IPS-NIHi11 (cell line): ENCODE results near the gene DNAJC8.

Source experiments
- DNase-seq: peaks from one replicate; pipeline ENCODE4 v3.0.0; 2012; ENCODE audit warnings: mixed read lengths, low spot score

The DNAJC8 gene

GRCh38 chr1:28172713-28173150 is 60.1 kb downstream of the DNAJC8 start:
- DNase-seq, result no peak

GRCh38 chr1:28171246-28171645 is 61.6 kb downstream of the DNAJC8 start:
- DNase-seq, result no peak

- DNase-seq, result no peak
These were observed 62.7 kb downstream of the DNAJC8 start for GRCh38 chr1:28170001-28170596.

GRCh38 chr1:28163496-28164161 is 69.2 kb downstream of the DNAJC8 start:
- no peak for DNase-seq

- no peak for DNase-seq
These were observed 70.7 kb downstream of the DNAJC8 start for GRCh38 chr1:28162151-28162550.

- no peak for DNase-seq
These were observed 71.1 kb downstream of the DNAJC8 start for GRCh38 chr1:28161751-28162150.

GRCh38 chr1:28160782-28161266 is 72.0 kb downstream of the DNAJC8 start:
- no peak for DNase-seq

GRCh38 chr1:28159680-28160079 is 73.1 kb downstream of the DNAJC8 start:
- no peak for DNase-seq

- no peak for DNase-seq
These were observed 73.6 kb downstream of the DNAJC8 start for GRCh38 chr1:28159243-28159642.

GRCh38 chr1:28157894-28158293 is 74.9 kb downstream of the DNAJC8 start:
- DNase-seq, result no peak

GRCh38 chr1:28156821-28157220 is 76.0 kb downstream of the DNAJC8 start:
- DNase-seq, result no peak

- no peak for DNase-seq
These were observed 77.2 kb downstream of the DNAJC8 start for GRCh38 chr1:28155628-28156027.

- DNase-seq, result no peak
These were observed 78.7 kb downstream of the DNAJC8 start for GRCh38 chr1:28154078-28154594.
